Measurements from ENCODE around the gene ONECUT1.

DNA sequence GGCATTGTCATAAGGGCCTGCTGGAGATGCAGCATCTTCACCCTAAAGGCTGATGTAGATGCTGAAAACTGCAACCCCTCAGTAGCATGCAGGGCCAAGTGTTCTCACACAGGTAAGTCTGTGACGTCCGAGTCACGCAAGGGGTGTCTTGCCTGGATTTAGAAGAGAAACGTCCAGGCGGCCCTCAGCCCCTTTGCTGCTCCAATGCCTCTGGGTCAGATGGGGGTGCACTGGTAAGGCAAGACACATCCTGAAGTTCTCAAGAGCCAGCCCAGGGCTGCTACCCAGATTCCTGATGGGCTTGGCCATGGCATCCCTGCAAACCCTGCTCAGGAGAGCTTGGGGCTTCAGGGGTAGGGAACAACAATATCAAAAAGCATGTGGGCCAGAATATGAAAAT, 25.4 kb downstream of the ONECUT1 start:
- TF ChIP-seq, protein P1, sequence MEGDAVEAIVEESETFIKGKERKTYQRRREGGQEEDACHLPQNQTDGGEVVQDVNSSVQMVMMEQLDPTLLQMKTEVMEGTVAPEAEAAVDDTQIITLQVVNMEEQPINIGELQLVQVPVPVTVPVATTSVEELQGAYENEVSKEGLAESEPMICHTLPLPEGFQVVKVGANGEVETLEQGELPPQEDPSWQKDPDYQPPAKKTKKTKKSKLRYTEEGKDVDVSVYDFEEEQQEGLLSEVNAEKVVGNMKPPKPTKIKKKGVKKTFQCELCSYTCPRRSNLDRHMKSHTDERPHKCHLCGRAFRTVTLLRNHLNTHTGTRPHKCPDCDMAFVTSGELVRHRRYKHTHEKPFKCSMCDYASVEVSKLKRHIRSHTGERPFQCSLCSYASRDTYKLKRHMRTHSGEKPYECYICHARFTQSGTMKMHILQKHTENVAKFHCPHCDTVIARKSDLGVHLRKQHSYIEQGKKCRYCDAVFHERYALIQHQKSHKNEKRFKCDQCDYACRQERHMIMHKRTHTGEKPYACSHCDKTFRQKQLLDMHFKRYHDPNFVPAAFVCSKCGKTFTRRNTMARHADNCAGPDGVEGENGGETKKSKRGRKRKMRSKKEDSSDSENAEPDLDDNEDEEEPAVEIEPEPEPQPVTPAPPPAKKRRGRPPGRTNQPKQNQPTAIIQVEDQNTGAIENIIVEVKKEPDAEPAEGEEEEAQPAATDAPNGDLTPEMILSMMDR (IDR thresholded peaks at IDR 0.05; ENCODE audit: low read depth, low read length): no peak
- TF ChIP-seq POLR2A (IDR thresholded peaks at IDR 0.05; ENCODE audit: extremely low read depth, insufficient read length): no peak
